ENCODE measurements around the gene MUC21.

MUC21 gene

DNA sequence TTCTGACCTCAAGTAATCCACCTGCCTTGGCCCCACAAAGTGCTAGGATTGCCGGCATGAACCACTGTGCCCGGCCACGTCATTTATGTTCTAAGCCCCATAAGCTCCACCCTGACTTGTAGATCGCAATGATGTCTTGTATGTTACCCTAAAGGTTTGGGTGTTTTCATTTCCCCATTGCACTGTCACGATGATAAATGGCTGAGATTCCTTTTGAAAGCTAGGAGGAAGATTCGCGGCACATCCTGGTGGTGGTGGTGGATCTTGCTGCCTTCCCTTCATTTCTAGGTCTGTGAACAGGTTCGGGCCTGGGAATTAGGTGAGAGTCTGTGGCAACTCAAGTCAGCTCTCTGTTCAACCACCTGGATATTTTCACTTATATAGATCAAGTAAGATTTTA, 55.0 kb downstream of the MUC21 start:
- Mint-ChIP-seq H3K4me1 (ENCODE audit: low read depth) (peaks cover 6% of the 10 kb centered on the region), H3K27me3 (ENCODE audit: low read depth) (peaks cover 16% of the 10 kb centered on the region), H3K9me3 (no peaks in the 10 kb centered on the region), H3K4me3 (no peak overlapping the region), H3K36me3 (ENCODE audit: low read depth) (no peaks in the 10 kb centered on the region), H3K27ac (no peak overlapping the region)

Data from T-helper 1 cell treated with Interleukin-12 subunit alpha and Interleukin-12 subunit beta and Interleukin-4 antibody, amounts not matched to agents 30 μg/mL and 1 μg/mL, for 36 hours (primary cell).